Measurements from ENCODE around the gene TRRAP.
A peak's percentile ranks its signal among the peaks of the same experiment; 100 is the strongest.
"Not testable (repeated sequence)": the region's sequence is repeated elsewhere in the genome, so short reads cannot be mapped to it uniquely, and the experiment has no call there.

The TRRAP gene

DNA sequence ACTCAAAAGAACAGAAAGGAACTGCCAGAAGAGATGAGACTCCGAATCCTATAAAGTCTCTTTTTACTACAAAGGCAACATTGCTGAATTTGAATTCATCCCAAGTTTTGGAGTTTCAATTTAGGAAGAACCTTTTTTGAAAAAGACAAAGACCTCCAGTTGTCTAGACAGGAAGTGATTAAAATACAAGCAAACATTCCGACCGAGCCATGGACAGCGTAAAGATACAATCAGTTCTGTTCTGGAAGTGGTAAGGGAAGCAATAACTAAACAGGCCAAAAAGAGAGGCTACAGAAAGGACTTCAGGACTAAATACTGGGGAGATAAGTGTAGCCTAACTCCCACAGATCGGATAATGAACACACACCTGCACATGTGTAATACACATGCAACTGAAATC is 164.6 kb downstream of the TRRAP start:
- H4K8ac ChIP-seq (ENCODE audit: low read depth, low read length): no peak overlapping the region
- no peak overlapping the region for H2BK12ac ChIP-seq (ENCODE audit: low read length)
- no peaks in the 10 kb centered on the region for H3K9me3 ChIP-seq (ENCODE audit: insufficient read depth, low read depth, low read length)
- H3K4ac ChIP-seq (ENCODE audit: low read depth, low read length): no peak overlapping the region
- peak in 1 of 2 donors; percentile 64 for DNase-seq
- H2AK5ac ChIP-seq (ENCODE audit: low read length): no peak overlapping the region
- no peak overlapping the region for H2AFZ ChIP-seq (ENCODE audit: insufficient read depth, low read length, poor library complexity)
- H3K23ac ChIP-seq (ENCODE audit: low read length): no peak overlapping the region
- no peak overlapping the region for H3K14ac ChIP-seq (ENCODE audit: low read length)
- no peak overlapping the region for H3K9ac ChIP-seq (ENCODE audit: low read length)
- H3K36me3 ChIP-seq (ENCODE audit: control insufficient read depth in 1 of 2, insufficient read depth in 2 of 2, low read length in 2 of 2): peaks cover 48 to 51% of the 10 kb centered on the region in 2 experiments
- H3K27ac ChIP-seq (ENCODE audit: low read depth, low read length): peak overlapping the region; percentile 75
- no peak overlapping the region for H3K4me3 ChIP-seq (ENCODE audit: low read depth, low read length)
- no peak overlapping the region for H2BK5ac ChIP-seq (ENCODE audit: low read depth, low read length, poor library complexity)
- no peaks in the 10 kb centered on the region for H3K27me3 ChIP-seq (ENCODE audit: insufficient read depth, low read length)
- peaks cover 4% of the 10 kb centered on the region for H3K79me1 ChIP-seq (ENCODE audit: low read length)
- no CpG with 5 or more reads among the region's 5 CpGs for WGBS (ENCODE audit: extremely low coverage, insufficient coverage, insufficient read length)
- H3K18ac ChIP-seq (ENCODE audit: low read length): no peak overlapping the region
- H3K79me2 ChIP-seq (ENCODE audit: control insufficient read depth, insufficient read depth, low read length, poor library complexity): peaks cover 5% of the 10 kb centered on the region
- H3K4me2 ChIP-seq (ENCODE audit: low read length): peak overlapping the region; percentile 45
- no peak overlapping the region for H2BK120ac ChIP-seq (ENCODE audit: insufficient read depth, low read length, poor library complexity)
- no peak overlapping the region for H4K12ac ChIP-seq (ENCODE audit: low read depth, low read length)
- H3K4me1 ChIP-seq (ENCODE audit: control insufficient read depth in 1 of 2, insufficient read depth in 2 of 2, low read length in 2 of 2): peaks cover 16 to 17% of the 10 kb centered on the region in 2 experiments
- H4K91ac ChIP-seq (ENCODE audit: low read depth, low read length): no peak overlapping the region

- not testable (repeated sequence) for H3K9me3 ChIP-seq (ENCODE audit: insufficient read depth, low read depth, low read length); H4K91ac ChIP-seq (ENCODE audit: low read depth, low read length); H3K4me2 ChIP-seq (ENCODE audit: low read length); H3K9ac ChIP-seq (ENCODE audit: low read length); H2BK12ac ChIP-seq (ENCODE audit: low read length); H2BK5ac ChIP-seq (ENCODE audit: low read depth, low read length, poor library complexity); H3K27me3 ChIP-seq (ENCODE audit: insufficient read depth, low read length); H3K79me1 ChIP-seq (ENCODE audit: low read length); H2BK120ac ChIP-seq (ENCODE audit: insufficient read depth, low read length, poor library complexity); H2AFZ ChIP-seq (ENCODE audit: insufficient read depth, low read length, poor library complexity); H4K8ac ChIP-seq (ENCODE audit: low read depth, low read length); H2AK5ac ChIP-seq (ENCODE audit: low read length); H3K27ac ChIP-seq (ENCODE audit: low read depth, low read length); H3K4me3 ChIP-seq (ENCODE audit: low read depth, low read length); DNase-seq; H4K12ac ChIP-seq (ENCODE audit: low read depth, low read length); H3K79me2 ChIP-seq (ENCODE audit: control insufficient read depth, insufficient read depth, low read length, poor library complexity); H3K18ac ChIP-seq (ENCODE audit: low read length); H3K23ac ChIP-seq (ENCODE audit: low read length); H3K14ac ChIP-seq (ENCODE audit: low read length); H3K4ac ChIP-seq (ENCODE audit: low read depth, low read length)
- Histone ChIP-seq H3K36me3 (ENCODE audit: control insufficient read depth in 1 of 2, insufficient read depth in 2 of 2, low read length in 2 of 2) (peaks cover 39 to 47% of the 10 kb centered on the region in 2 experiments), H3K4me1 (ENCODE audit: control insufficient read depth in 1 of 2, insufficient read depth in 2 of 2, low read length in 2 of 2) (peaks cover 16 to 17% of the 10 kb centered on the region in 2 experiments)
- WGBS (ENCODE audit: extremely low coverage, insufficient coverage, insufficient read length): no CpG with 5 or more reads among the region's 3 CpGs
These were observed 166.5 kb downstream of the TRRAP start for GRCh38 chr7:99044858-99045257.

GRCh38 chr7:99046262-99046661 is 167.9 kb downstream of the TRRAP start:
- DNase-seq; H3K9ac ChIP-seq (ENCODE audit: low read length); H3K18ac ChIP-seq (ENCODE audit: low read length); H3K27ac ChIP-seq (ENCODE audit: low read depth, low read length); H3K79me2 ChIP-seq (ENCODE audit: control insufficient read depth, insufficient read depth, low read length, poor library complexity); H2BK12ac ChIP-seq (ENCODE audit: low read length); H2BK5ac ChIP-seq (ENCODE audit: low read depth, low read length, poor library complexity); H3K4me2 ChIP-seq (ENCODE audit: low read length); H2AFZ ChIP-seq (ENCODE audit: insufficient read depth, low read length, poor library complexity); H2BK120ac ChIP-seq (ENCODE audit: insufficient read depth, low read length, poor library complexity); H3K9me3 ChIP-seq (ENCODE audit: insufficient read depth, low read depth, low read length); H3K4ac ChIP-seq (ENCODE audit: low read depth, low read length); H3K4me3 ChIP-seq (ENCODE audit: low read depth, low read length); H3K23ac ChIP-seq (ENCODE audit: low read length); H3K14ac ChIP-seq (ENCODE audit: low read length); H4K12ac ChIP-seq (ENCODE audit: low read depth, low read length); H3K79me1 ChIP-seq (ENCODE audit: low read length); H4K8ac ChIP-seq (ENCODE audit: low read depth, low read length); H4K91ac ChIP-seq (ENCODE audit: low read depth, low read length); H2AK5ac ChIP-seq (ENCODE audit: low read length); H3K27me3 ChIP-seq (ENCODE audit: insufficient read depth, low read length): not testable (repeated sequence)
- H3K36me3 ChIP-seq (ENCODE audit: control insufficient read depth in 1 of 2, insufficient read depth in 2 of 2, low read length in 2 of 2): peaks cover 30 to 43% of the 10 kb centered on the region in 2 experiments
- H3K4me1 ChIP-seq (ENCODE audit: control insufficient read depth in 1 of 2, insufficient read depth in 2 of 2, low read length in 2 of 2): peaks cover 16 to 17% of the 10 kb centered on the region in 2 experiments
- whole genome bisulfite sequencing (ENCODE audit: extremely low coverage, insufficient coverage, insufficient read length): no CpG with 5 or more reads among the region's 14 CpGs

DNA sequence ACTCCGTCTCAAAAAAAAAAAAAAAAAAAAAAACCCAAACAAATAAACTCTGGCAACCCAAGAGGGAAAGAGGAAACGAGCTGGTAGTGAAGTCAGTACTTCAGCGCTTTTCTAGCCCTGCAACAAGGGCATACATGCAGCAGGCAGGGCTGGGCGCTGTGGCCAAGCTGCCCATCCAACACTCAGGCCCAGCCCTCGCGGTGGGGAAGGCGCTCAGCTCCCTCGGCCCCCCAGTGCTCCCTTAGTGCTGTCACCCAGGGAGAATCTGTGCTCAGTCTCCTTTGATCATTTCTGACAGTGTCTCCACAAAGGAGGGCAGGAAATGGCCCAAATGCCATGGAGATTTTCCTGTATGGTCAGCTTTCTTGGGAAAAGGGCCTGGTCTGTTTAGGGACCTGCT is 168.4 kb downstream of the TRRAP start:
- Histone ChIP-seq H3K27me3 (ENCODE audit: insufficient read depth, low read length) (no peaks in the 10 kb centered on the region), H3K27ac (ENCODE audit: low read depth, low read length) (peak overlapping the region; percentile 20), H3K18ac (ENCODE audit: low read length) (peak overlapping the region; percentile 88), H3K79me2 (ENCODE audit: control insufficient read depth, insufficient read depth, low read length, poor library complexity) (peaks cover 3% of the 10 kb centered on the region), H3K4me2 (ENCODE audit: low read length) (no peak overlapping the region), H2BK5ac (ENCODE audit: low read depth, low read length, poor library complexity) (no peak overlapping the region), H2AK5ac (ENCODE audit: low read length) (no peak overlapping the region), H3K79me1 (ENCODE audit: low read length) (peaks cover 4% of the 10 kb centered on the region), H3K4me3 (ENCODE audit: low read depth, low read length) (no peak overlapping the region), H2BK12ac (ENCODE audit: low read length) (no peak overlapping the region), H3K9me3 (ENCODE audit: insufficient read depth, low read depth, low read length) (no peaks in the 10 kb centered on the region), H3K4me1 (ENCODE audit: control insufficient read depth in 1 of 2, insufficient read depth in 2 of 2, low read length in 2 of 2) (peaks cover 16 to 17% of the 10 kb centered on the region in 2 experiments), H3K4ac (ENCODE audit: low read depth, low read length) (no peak overlapping the region), H4K91ac (ENCODE audit: low read depth, low read length) (no peak overlapping the region), H3K23ac (ENCODE audit: low read length) (no peak overlapping the region), H3K14ac (ENCODE audit: low read length) (no peak overlapping the region), H4K12ac (ENCODE audit: low read depth, low read length) (no peak overlapping the region), H2BK120ac (ENCODE audit: insufficient read depth, low read length, poor library complexity) (no peak overlapping the region), H2AFZ (ENCODE audit: insufficient read depth, low read length, poor library complexity) (no peak overlapping the region), H3K36me3 (ENCODE audit: control insufficient read depth in 1 of 2, insufficient read depth in 2 of 2, low read length in 2 of 2) (peaks cover 28 to 43% of the 10 kb centered on the region in 2 experiments), H3K9ac (ENCODE audit: low read length) (no peak overlapping the region), H4K8ac (ENCODE audit: low read depth, low read length) (no peak overlapping the region)
- no CpG with 5 or more reads among the region's 8 CpGs for WGBS (ENCODE audit: extremely low coverage, insufficient coverage, insufficient read length)
- DNase-seq: no peak
